ENCODE results near the gene TIMP2. TPM values are rescaled to one million over a fixed set of nuclear protein-coding genes. Genes with fewer than 3 reads are reported as not detected.

The TIMP2 gene
- total and polyA plus RNA-seq, 11 donors = 25.1 to 201 (median 88.3) TPM

DNA sequence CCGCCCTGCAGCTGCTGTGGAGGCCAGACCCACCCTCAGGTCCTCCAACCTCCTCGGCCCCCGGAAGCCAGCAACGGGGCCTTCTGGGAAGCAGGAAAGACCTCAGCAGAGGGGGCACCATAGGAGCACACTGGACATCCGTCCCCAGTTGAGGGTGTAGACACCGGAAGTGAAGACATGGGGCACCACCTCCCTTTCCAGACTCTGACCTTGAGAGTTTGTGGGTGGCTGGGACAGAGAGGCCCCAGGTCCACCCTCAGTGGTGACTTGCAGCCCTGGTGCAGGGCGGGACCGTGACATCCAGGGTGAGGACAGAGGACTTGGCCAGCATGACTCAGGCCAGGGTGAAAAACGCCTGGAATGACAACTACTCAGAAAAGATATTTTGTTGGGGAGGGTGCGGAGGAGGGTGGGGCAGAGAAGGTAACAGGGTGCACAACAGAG, 42.1 kb downstream of the TIMP2 start:
- H3K4me3 ChIP-seq = peak overlapping the region in 9 of 12 donors; percentile 25 to 50 (median 30)
- DNase-seq (peak in 4 of 5 donors; percentile 76 to 90 (median 82)), ATAC-seq (peak; percentile 53 to 77 (median 76))
- no peaks in the 10 kb centered on the region for H3K9me3 ChIP-seq
- TF ChIP-seq, protein P1, sequence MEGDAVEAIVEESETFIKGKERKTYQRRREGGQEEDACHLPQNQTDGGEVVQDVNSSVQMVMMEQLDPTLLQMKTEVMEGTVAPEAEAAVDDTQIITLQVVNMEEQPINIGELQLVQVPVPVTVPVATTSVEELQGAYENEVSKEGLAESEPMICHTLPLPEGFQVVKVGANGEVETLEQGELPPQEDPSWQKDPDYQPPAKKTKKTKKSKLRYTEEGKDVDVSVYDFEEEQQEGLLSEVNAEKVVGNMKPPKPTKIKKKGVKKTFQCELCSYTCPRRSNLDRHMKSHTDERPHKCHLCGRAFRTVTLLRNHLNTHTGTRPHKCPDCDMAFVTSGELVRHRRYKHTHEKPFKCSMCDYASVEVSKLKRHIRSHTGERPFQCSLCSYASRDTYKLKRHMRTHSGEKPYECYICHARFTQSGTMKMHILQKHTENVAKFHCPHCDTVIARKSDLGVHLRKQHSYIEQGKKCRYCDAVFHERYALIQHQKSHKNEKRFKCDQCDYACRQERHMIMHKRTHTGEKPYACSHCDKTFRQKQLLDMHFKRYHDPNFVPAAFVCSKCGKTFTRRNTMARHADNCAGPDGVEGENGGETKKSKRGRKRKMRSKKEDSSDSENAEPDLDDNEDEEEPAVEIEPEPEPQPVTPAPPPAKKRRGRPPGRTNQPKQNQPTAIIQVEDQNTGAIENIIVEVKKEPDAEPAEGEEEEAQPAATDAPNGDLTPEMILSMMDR (IDR thresholded peaks at IDR 0.05) = peak in 1 of 12 donors; percentile 7
- no peak for TF ChIP-seq POLR2A (IDR thresholded peaks at IDR 0.05)
- no peaks in the 10 kb centered on the region for H3K27me3 ChIP-seq
- peaks cover 0 to 2% (median 0%) of the 10 kb centered on the region in 9 donors for H3K36me3 ChIP-seq
- whole genome bisulfite sequencing, 4 donors = 7 to 14% (median 10%) methylated on average over 7 to 10 of the region's 10 CpGs
- peak overlapping the region; percentile 86 to 98 (median 96) for H3K27ac ChIP-seq
- H3K4me1 ChIP-seq = peaks cover 9 to 78% (median 71%) of the 10 kb centered on the region in 12 donors
- intact Hi-C loops (cut with DNase I) = loop anchor here in 7 of 10 donors (2.0 to 5.0 kb wide), 4 partner anchors 39 to 49 kb away; partner anchors contain the start of genes TIMP2 (in 2 of the 7) and USP36 (in 1 of the 7)

- no peak for TF ChIP-seq POLR2A (IDR thresholded peaks at IDR 0.05)
- TF ChIP-seq, protein P1 (IDR thresholded peaks at IDR 0.05) = no peak
Measured at GRCh38 chr17:78882540-78883088, 42.6 kb downstream of the TIMP2 start.

GRCh38 chr17:78879635-78880186, 45.5 kb downstream of the TIMP2 start:
- H3K9me3 ChIP-seq = no peaks in the 10 kb centered on the region
- peaks cover 6 to 84% (median 72%) of the 10 kb centered on the region in 12 donors for H3K4me1 ChIP-seq
- TF ChIP-seq, protein P1 (IDR thresholded peaks at IDR 0.05) = no peak
- H3K36me3 ChIP-seq = peaks cover 0 to 5% (median 0%) of the 10 kb centered on the region in 9 donors
- H3K4me3 ChIP-seq = peak overlapping the region in 10 of 12 donors; percentile 11 to 48 (median 34)
- no peaks in the 10 kb centered on the region for H3K27me3 ChIP-seq
- DNase-seq = peak; percentile 84 to 91 (median 90)
- 38 to 68% (median 43%) methylated on average over 18 to 28 of the region's 28 CpGs for WGBS, 4 donors
- peak; percentile 14 to 59 (median 36) for ATAC-seq
- H3K27ac ChIP-seq = peak overlapping the region; percentile 78 to 98 (median 92)
- intact Hi-C loops (cut with DNase I) = loop anchor here in 6 of 10 donors (5.0 kb wide), 3 partner anchors 43 to 53 kb away; partner anchors contain the start of gene TIMP2 (in 2 of the 6)

More at GRCh38 chr17:78882540-78883088, 42.6 kb downstream of the TIMP2 start:
- WGBS, 4 donors = 41 to 52% (median 46%) methylated on average over 10 to 14 of the region's 14 CpGs
- Histone ChIP-seq H3K27ac (peak overlapping the region; percentile 86 to 98 (median 96)), H3K4me1 (peaks cover 9 to 78% (median 71%) of the 10 kb centered on the region in 12 donors), H3K9me3 (no peaks in the 10 kb centered on the region), H3K27me3 (no peaks in the 10 kb centered on the region), H3K4me3 (peak overlapping the region in 8 of 12 donors; percentile 12 to 50 (median 33)), H3K36me3 (peaks cover 0 to 5% (median 0%) of the 10 kb centered on the region in 9 donors)
- ATAC-seq (peak in 2 of 4 donors; percentile 2 to 3), DNase-seq (peak in 2 of 5 donors; percentile 41 to 61)
- intact Hi-C loops (cut with DNase I) = loop anchor here in 7 of 10 donors (2.0 to 5.0 kb wide), 4 partner anchors 40 to 50 kb away; partner anchors contain the start of genes TIMP2 (in 2 of the 7) and USP36 (in 1 of the 7)

Data from heart left ventricle (tissue), 16 donors.